ENCODE data around the gene DHH.

DNA sequence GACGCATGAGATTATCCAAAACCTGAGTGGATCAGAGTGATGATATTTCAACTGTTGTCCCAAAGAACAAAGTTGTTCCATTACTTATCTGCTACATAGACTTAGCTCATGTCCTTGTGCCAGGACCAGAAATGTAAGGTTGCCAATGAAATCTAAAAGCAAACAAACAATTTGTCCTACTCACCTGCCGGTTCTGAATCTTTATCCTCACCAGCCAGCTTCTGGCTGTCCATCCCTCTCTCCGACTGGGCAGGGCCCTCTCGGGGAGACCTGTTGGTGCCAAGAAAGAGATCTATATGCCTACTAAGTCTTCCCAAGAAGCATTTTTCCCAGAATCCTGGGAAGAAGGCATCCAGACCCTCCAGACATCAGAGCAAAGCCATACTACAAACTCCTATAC is 39.5 kb downstream of the DHH start:
- TF ChIP-seq, protein P1, sequence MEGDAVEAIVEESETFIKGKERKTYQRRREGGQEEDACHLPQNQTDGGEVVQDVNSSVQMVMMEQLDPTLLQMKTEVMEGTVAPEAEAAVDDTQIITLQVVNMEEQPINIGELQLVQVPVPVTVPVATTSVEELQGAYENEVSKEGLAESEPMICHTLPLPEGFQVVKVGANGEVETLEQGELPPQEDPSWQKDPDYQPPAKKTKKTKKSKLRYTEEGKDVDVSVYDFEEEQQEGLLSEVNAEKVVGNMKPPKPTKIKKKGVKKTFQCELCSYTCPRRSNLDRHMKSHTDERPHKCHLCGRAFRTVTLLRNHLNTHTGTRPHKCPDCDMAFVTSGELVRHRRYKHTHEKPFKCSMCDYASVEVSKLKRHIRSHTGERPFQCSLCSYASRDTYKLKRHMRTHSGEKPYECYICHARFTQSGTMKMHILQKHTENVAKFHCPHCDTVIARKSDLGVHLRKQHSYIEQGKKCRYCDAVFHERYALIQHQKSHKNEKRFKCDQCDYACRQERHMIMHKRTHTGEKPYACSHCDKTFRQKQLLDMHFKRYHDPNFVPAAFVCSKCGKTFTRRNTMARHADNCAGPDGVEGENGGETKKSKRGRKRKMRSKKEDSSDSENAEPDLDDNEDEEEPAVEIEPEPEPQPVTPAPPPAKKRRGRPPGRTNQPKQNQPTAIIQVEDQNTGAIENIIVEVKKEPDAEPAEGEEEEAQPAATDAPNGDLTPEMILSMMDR (IDR thresholded peaks at IDR 0.05): no peak
- no peak for TF ChIP-seq POLR2A (IDR thresholded peaks at IDR 0.05)
